K562 (cell line): ENCODE measurements around the gene RBM15.

ENCODE experiments used
- CTCF ChIP-seq, 3 experiments: IDR thresholded peaks in 2 of 3; conservative IDR thresholded peaks in 1 of 3; 2 replicates each; pipeline ENCODE4 v1.5.1; 2011 to 2012; ENCODE audit warnings: low read length in 3 of 3, mild to moderate bottlenecking in 3 of 3, control low read depth in 2 of 3, improper control_type of control experiment in 1 of 3, inconsistent platforms in 1 of 3, low read depth in 1 of 3, mixed read lengths in 1 of 3, moderate library complexity in 1 of 3; ENCODE audit not compliant: insufficient read depth in 2 of 3
- ELF1 ChIP-seq: fragments of 200-800 bp; sonication (Bioruptor generic); IDR thresholded peaks from 2 replicates; pipeline ENCODE4 v1.6.1; 2016; ENCODE audit warnings: missing genetic modification characterization, missing compliant biosample characterization
- ETS1 ChIP-seq: conservative IDR thresholded peaks from 2 replicates; pipeline ENCODE4 v1.6.1; 2011; ENCODE audit warnings: low read depth, mild to moderate bottlenecking, low read length; ENCODE audit not compliant: control insufficient read depth
- FOXK1 ChIP-seq: sonication (generic); formaldehyde crosslinking; IDR thresholded peaks from 2 replicates; pipeline ENCODE4 v1.8.0; 2022; ENCODE audit warnings: missing genetic modification reagents, mild to moderate bottlenecking, borderline replicate concordance
- HCFC1 ChIP-seq: IDR thresholded peaks from 2 replicates; pipeline ENCODE4 v1.6.1; 2012; ENCODE audit warnings: low read depth, low read length, improper control_type of control experiment
- MAFK ChIP-seq: IDR thresholded peaks from 2 replicates; pipeline ENCODE4 v1.6.1; 2011; ENCODE audit warnings: low read length, improper control_type of control experiment
- RFX5 ChIP-seq: IDR thresholded peaks from 2 replicates; pipeline ENCODE4 v1.6.1; 2011; ENCODE audit warnings: low read depth, mild to moderate bottlenecking, improper control_type of control experiment, low read length
- SMAD3 ChIP-seq: fragments of 450-650 bp; formaldehyde crosslinking; conservative IDR thresholded peaks from 2 replicates; pipeline ENCODE4 v1.4.0; 2020; ENCODE audit warnings: mild to moderate bottlenecking
- TCF3 ChIP-seq: sonication (generic); formaldehyde crosslinking; IDR thresholded peaks from 2 replicates; pipeline ENCODE4 v1.4.0; 2020; ENCODE audit warnings: mild to moderate bottlenecking, missing genetic modification reagents
- ZNF253 ChIP-seq: fragments of 250-450 bp; sonication (Bioruptor Pico); conservative IDR thresholded peaks from 2 replicates; pipeline ENCODE4 v1.6.1; 2021; ENCODE audit warnings: mild to moderate bottlenecking
- ZNF324 ChIP-seq: fragments of 250-450 bp; sonication (Bioruptor Pico); IDR thresholded peaks from 2 replicates; pipeline ENCODE4 v1.4.0; 2020; ENCODE audit warnings: mild to moderate bottlenecking
- TF ChIP-seq, protein P1 (sequence below): fragments of 250-450 bp; sonication (Bioruptor Pico); IDR thresholded peaks from 2 replicates; pipeline ENCODE4 v1.5.0; 2020; ENCODE audit warnings: mild to moderate bottlenecking, borderline replicate concordance

- TF ChIP-seq MAFK = no peak
- TF ChIP-seq SMAD3 (CRISPR knock-in tag) = no peak
- TF ChIP-seq CTCF (IDR thresholded peaks at IDR 0.05 in 2 of 3, conservative IDR thresholded peaks at IDR 0.05 in 1 of 3; ENCODE audit: insufficient read depth in 2 of 3, low read depth in 1 of 3, low read length in 3 of 3) = no peak
- no peak for TF ChIP-seq ETS1
- no peak for TF ChIP-seq FOXK1 (CRISPR knock-in tag)
- no peak for TF ChIP-seq ZNF253
- TF ChIP-seq ZNF324 (CRISPR knock-in tag) = no peak
- no peak for TF ChIP-seq ELF1 (tag)
- TF ChIP-seq, protein P1, sequence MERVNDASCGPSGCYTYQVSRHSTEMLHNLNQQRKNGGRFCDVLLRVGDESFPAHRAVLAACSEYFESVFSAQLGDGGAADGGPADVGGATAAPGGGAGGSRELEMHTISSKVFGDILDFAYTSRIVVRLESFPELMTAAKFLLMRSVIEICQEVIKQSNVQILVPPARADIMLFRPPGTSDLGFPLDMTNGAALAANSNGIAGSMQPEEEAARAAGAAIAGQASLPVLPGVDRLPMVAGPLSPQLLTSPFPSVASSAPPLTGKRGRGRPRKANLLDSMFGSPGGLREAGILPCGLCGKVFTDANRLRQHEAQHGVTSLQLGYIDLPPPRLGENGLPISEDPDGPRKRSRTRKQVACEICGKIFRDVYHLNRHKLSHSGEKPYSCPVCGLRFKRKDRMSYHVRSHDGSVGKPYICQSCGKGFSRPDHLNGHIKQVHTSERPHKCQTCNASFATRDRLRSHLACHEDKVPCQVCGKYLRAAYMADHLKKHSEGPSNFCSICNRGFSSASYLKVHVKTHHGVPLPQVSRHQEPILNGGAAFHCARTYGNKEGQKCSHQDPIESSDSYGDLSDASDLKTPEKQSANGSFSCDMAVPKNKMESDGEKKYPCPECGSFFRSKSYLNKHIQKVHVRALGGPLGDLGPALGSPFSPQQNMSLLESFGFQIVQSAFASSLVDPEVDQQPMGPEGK (CRISPR knock-in tag) = no peak
- no peak for TF ChIP-seq RFX5
- no peak for TF ChIP-seq HCFC1
- no peak for TF ChIP-seq TCF3 (CRISPR knock-in tag)
Measured at GRCh38 chr1:110390692-110391245, 51.6 kb downstream of the RBM15 start, which contains the start of gene SLC16A4.
